NCI-H2196 treated with DMSO at 0.1 percent for 48 hours (cell line): ENCODE results near the gene GLYR1.

Experiments
- DNase-seq: peaks from one replicate; lab custom pipeline; 2025; ENCODE audit not compliant: unreplicated experiment; lab: John Stamatoyannopoulos, UW

GLYR1 gene

GRCh38 chr16:4766875-4767628, 80.0 kb downstream of the GLYR1 start, which contains the start of gene ZNF500:
Gene ZNF500, minus strand, starts transcription at chr16:4767162. Its CDS starts 1,184 bp downstream, at chr16:4765978.
- peak; percentile 91 for DNase-seq

DNA sequence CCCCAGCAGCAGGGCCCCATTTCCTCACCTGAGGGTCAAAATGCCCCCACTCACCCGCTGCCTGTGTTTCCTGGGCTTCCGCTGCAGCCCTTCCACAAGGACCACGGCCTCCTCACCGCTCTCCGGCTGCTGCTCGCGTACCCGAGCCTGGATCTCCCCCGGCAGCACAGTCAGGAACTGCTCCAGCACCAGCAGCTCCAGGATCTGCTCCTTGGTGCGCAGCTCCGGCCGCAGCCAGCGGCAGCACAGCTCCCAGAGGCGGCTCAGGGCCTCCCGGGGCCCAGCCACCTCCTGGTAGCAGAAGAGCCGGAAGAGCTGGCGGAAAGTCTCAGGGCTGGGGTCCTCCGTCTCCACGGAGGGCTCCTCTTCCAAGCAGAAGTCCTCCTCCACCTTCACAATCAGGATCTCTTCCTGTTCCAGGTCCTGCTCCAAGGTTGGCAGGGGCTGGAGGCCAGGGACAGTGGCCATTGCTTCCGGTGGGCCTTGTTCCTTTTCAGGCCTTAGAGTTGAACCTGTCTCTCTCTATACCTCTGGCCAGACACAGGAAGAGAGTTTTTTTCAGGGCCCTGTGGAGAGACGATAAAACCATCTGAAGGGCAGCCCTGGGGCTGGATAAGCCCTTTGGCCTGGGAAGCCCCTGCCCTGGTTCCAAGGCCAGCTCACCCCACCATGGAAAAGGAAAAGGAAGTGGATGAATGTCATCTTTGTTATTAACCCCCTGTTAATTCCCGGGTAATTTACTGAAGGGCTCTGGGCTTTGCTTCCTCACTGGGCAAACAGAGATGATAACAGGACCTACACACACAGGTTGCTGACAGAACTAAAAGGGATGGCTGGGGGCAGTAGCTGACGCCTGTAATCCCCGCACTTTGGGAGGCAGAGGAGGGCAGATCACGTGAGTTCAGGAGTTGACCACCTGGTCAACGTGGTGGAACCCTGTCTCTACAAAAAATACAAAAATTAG, 81.3 kb downstream of the GLYR1 start:
- DNase-seq, result no peak

GRCh38 chr16:4763791-4764190, 83.3 kb downstream of the GLYR1 start:
- DNase-seq, result no peak

GRCh38 chr16:4762205-4762604, 84.9 kb downstream of the GLYR1 start:
- no peak for DNase-seq

GRCh38 chr16:4760221-4760910, 86.7 kb downstream of the GLYR1 start:
- no peak for DNase-seq

DNA sequence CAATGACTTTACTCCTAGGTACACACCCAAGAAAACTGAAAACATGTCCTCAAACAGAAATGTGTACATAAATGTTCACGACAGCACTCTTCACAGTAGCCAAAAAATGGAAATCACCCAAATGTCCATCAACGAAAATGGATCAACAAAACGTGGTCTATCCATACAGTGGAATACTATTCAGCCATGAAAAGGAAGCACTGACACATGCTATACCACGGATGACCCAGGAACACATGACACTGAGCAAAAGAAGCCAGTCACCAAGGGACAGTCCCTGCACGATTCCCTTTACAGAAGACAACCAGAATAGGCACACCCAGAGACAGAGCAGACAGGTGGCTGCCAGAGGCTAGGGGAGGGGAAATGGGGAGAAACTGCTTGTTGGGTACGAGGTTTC, 91.4 kb downstream of the GLYR1 start:
- DNase-seq, result no peak

DNA sequence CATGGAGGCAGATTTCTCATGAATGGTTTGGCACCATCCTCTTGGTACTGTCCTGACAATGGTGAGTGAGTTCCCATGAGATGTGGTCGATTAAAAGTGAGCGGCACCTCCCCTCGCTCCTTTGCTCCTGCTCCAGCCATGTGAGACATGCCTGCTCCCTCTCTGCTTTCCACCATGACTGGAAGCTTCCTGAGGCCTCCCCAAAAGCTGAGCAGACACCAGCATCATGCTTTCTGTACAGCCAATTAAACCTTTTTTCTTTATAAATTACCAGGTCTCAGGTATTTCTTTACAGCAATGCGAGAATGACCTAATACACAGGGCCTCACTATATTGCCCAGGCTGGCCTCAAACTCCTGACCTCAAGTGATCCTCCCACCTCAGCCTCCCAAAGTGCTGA, 92.2 kb downstream of the GLYR1 start:
- no peak for DNase-seq

GRCh38 chr16:4753227-4753626, 93.9 kb downstream of the GLYR1 start:
- no peak for DNase-seq
